Thymus (tissue), 11 donors: ENCODE results near the gene PSMC5. TPM values are rescaled to one million over a fixed set of nuclear protein-coding genes. Genes with fewer than 3 reads are reported as not detected.
A peak's percentile ranks its signal among the peaks of the same experiment; 100 is the strongest.

Source experiments
- DNase-seq, 9 donors: peaks; one replicate each; pipeline ENCODE4 v3.0.0-alpha.2; 2013; ENCODE audit warnings: low spot score in 9 of 9, low read depth in 6 of 9, missing footprints in 1 of 9
- H3K27ac ChIP-seq, 2 donors: one replicate each; pipeline ENCODE4 v1.5.1; 2013; ENCODE audit warnings: control low read depth in 1 of 2, low read depth in 1 of 2, low read length in 1 of 2, mild to moderate bottlenecking in 1 of 2, moderate library complexity in 1 of 2
- H3K27me3 ChIP-seq, 2 donors: one replicate each; pipeline ENCODE4 v1.5.1; 2013; ENCODE audit warnings: low read length in 1 of 2; ENCODE audit not compliant: control insufficient read depth in 2 of 2, insufficient read depth in 1 of 2
- H3K36me3 ChIP-seq, 2 donors: one replicate each; pipeline ENCODE4 v1.5.1; 2013; ENCODE audit warnings: low read length in 1 of 2, mild to moderate bottlenecking in 1 of 2, moderate library complexity in 1 of 2; ENCODE audit not compliant: control insufficient read depth in 2 of 2, insufficient read depth in 2 of 2
- H3K4me1 ChIP-seq, 2 donors: one replicate each; pipeline ENCODE4 v1.5.1; 2013; ENCODE audit warnings: low read length in 2 of 2; ENCODE audit not compliant: control insufficient read depth in 2 of 2, insufficient read depth in 2 of 2
- H3K4me3 ChIP-seq, 2 donors: one replicate each; pipeline ENCODE4 v1.5.1; 2013; ENCODE audit warnings: low read length in 2 of 2, control low read depth in 1 of 2, mild to moderate bottlenecking in 1 of 2
- H3K9me3 ChIP-seq, 2 donors: one replicate each; pipeline ENCODE4 v1.5.1; 2013; ENCODE audit warnings: low read length in 1 of 2, mild to moderate bottlenecking in 1 of 2; ENCODE audit not compliant: control insufficient read depth in 2 of 2, insufficient read depth in 1 of 2
- WGBS: extraction: QIAGEN DNeasy Blood & Tissue Kit; methylation state at CpG from one replicate; pipeline ENCODE4 v1.1.7; 2013; 5-methylcytosine and 5-hydroxymethylcytosine counted together
- polyA plus RNA-seq: library from polyadenylated mRNA; stranded (reverse); fragments of 200-250 nt; gene quantifications from one replicate; pipeline ENCODE4 v1.2.3, GENCODE V29; 2013
- total RNA-seq: library from RNA; stranded (reverse); fragments of 120-200 nt; gene quantifications from one replicate; pipeline ENCODE4 v1.2.4, GENCODE V29; 2013
- donor health status: healthy.

The PSMC5 gene
- total and polyA plus RNA-seq, 2 donors, result 31.7 to 179 TPM

GRCh38 chr17:63833026-63833740, 6.0 kb downstream of the PSMC5 start:
- Histone ChIP-seq H3K9me3 (no peaks in the 10 kb centered on the region), H3K4me1 (peaks cover 5 to 33% of the 10 kb centered on the region in 2 donors), H3K4me3 (no peak overlapping the region), H3K27ac (no peak overlapping the region), H3K36me3 (peaks cover 79 to 98% of the 10 kb centered on the region in 2 donors), H3K27me3 (no peaks in the 10 kb centered on the region)
- no peak for DNase-seq
- WGBS, result 91% methylated on average over 14 of the region's 14 CpGs

DNA sequence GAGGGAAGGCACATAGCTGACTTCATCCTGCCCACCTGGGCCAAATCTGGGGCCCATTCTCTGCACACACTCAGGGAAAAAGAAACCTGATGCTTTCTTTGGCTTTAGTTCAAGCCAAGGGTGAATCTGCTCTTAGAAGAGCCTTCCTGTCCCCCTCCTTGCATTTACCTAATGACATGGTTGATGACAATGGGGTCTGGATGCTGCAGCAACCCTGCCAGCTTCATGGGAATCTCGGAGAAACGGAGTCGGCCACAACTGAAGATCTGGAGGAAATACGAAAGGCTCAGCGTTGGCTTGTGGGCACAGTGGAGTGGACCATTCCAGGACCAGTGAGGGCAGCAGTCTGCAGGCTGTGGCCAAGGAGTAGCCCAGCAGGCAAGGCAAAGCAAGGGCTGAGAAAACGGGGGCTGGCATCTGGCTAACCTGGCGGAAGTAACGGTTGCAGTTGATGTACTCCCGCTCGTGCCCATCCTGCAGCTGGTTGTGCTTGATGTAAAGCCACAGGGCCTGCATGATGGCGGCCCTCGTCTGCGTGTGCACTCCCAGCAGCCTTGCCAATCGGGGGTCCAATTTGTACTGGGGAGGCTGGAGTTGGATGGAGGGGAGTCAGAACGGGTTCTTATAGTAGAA, 6.6 kb downstream of the PSMC5 start:
- Histone ChIP-seq H3K9me3 (no peaks in the 10 kb centered on the region), H3K27ac (no peak overlapping the region), H3K4me3 (no peak overlapping the region), H3K36me3 (peaks cover 79 to 95% of the 10 kb centered on the region in 2 donors), H3K4me1 (peaks cover 0 to 34% of the 10 kb centered on the region in 2 donors), H3K27me3 (no peaks in the 10 kb centered on the region)
- DNase-seq, result no peak
- 94% methylated on average over 15 of the region's 15 CpGs for WGBS

DNA sequence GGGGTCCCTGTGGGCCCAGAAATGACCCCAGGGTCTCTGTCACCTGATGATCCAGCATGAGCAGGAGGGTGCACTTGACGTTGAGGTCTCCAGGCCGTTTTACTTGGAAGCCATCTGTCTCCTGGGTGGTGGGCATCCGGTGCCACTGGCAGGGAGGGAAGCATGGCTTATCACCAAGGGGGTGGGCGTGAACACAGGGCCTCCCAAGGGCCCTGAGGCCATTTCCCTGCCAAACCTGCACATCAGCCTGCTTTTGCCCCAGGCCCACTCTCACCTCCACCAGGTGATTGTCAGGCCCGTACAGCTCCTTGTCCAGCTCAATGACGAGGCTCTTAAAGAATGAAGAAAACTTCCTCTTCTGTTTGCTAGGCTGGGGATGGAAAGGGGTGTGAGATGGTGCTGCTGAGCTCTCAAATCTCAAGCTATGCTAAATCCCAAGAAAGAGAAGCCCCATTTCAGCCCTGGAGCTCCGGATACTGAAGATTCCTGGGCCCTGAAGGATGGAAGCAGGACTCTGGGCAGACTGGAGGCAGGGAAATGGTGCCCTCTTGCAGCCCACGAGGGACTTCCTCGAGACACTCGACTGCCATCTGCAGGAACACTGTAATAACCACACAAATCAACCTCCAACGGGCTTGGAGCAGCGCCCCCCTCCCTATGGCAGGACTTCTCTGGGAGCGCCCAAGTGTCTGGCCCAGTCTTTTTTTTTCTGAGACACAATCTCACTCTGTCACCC, 7.4 kb downstream of the PSMC5 start:
- peak overlapping the region in 1 of 2 donors; percentile 24 for H3K27ac ChIP-seq
- H3K4me3 ChIP-seq, result no peak overlapping the region
- H3K27me3 ChIP-seq, result no peaks in the 10 kb centered on the region
- peaks cover 6 to 37% of the 10 kb centered on the region in 2 donors for H3K4me1 ChIP-seq
- peaks cover 74 to 88% of the 10 kb centered on the region in 2 donors for H3K36me3 ChIP-seq
- DNase-seq, result peak in 5 of 9 donors; percentile 49 to 85 (median 64)
- 47% methylated on average over 13 of the region's 13 CpGs for WGBS
- H3K9me3 ChIP-seq, result no peaks in the 10 kb centered on the region

- H3K27ac ChIP-seq, result no peak overlapping the region
- H3K27me3 ChIP-seq, result no peaks in the 10 kb centered on the region
- H3K4me1 ChIP-seq, result peaks cover 9 to 42% of the 10 kb centered on the region in 2 donors
- H3K36me3 ChIP-seq, result peaks cover 68 to 81% of the 10 kb centered on the region in 2 donors
- no peak overlapping the region for H3K4me3 ChIP-seq
- H3K9me3 ChIP-seq, result no peaks in the 10 kb centered on the region
- 90% methylated on average over 9 of the region's 9 CpGs for WGBS
- DNase-seq, result no peak
Observed at GRCh38 chr17:63835167-63835720, 8.0 kb downstream of the PSMC5 start.

- no peak for DNase-seq
- Histone ChIP-seq H3K4me3 (no peak overlapping the region), H3K27me3 (no peaks in the 10 kb centered on the region), H3K27ac (no peak overlapping the region), H3K9me3 (no peaks in the 10 kb centered on the region), H3K36me3 (peaks cover 52 to 66% of the 10 kb centered on the region in 2 donors), H3K4me1 (peaks cover 21 to 48% of the 10 kb centered on the region in 2 donors)
- WGBS, result over 99% methylated on average over 7 of the region's 7 CpGs
Observed at GRCh38 chr17:63836811-63837210, 9.6 kb downstream of the PSMC5 start.

- 97% methylated on average over 12 of the region's 12 CpGs for WGBS
- Histone ChIP-seq H3K9me3 (no peaks in the 10 kb centered on the region), H3K4me3 (no peak overlapping the region), H3K36me3 (peaks cover 46 to 59% of the 10 kb centered on the region in 2 donors), H3K27me3 (no peaks in the 10 kb centered on the region), H3K4me1 (peaks cover 21 to 48% of the 10 kb centered on the region in 2 donors), H3K27ac (no peak overlapping the region)
- no peak for DNase-seq
Observed at GRCh38 chr17:63837480-63837879, 10.2 kb downstream of the PSMC5 start.

DNA sequence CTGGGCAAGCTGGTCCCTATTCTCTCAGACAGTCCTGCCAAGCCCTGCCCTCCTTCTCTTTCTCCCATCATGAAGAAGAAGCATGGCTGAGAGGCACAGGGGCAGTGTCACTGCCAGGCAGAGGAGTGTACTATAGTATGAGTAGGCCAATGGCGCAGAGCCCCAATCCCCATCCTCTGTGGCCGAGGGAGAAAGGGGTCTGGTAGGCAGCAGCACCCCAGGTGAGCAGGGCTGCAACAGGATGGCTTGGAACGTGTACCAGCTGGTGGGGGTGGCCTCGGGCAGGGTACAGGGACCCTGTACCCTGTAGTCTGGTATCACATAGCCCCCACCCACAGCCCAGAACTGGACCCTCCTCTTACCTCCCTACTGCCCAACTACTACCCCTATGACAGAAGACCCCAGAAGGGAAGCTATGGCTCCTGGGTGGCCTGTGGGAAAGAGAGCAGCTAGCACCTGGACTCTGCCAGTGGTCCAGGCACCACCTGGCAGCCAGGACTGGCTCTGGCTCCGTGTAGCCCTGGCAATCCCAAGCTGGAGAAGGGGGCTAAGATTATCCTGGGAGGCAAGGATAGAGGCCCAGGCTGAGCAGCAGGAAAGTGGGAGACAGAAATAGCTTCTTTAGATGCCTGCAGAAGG, 10.8 kb downstream of the PSMC5 start:
- Histone ChIP-seq H3K4me1 (peaks cover 21 to 48% of the 10 kb centered on the region in 2 donors), H3K4me3 (no peak overlapping the region), H3K9me3 (no peaks in the 10 kb centered on the region), H3K27ac (no peak overlapping the region), H3K27me3 (no peaks in the 10 kb centered on the region), H3K36me3 (peaks cover 40 to 53% of the 10 kb centered on the region in 2 donors)
- DNase-seq, result no peak
- WGBS, result 98% methylated on average over 5 of the region's 5 CpGs

- H3K27ac ChIP-seq, result peak overlapping the region in 1 of 2 donors; percentile 59
- H3K4me3 ChIP-seq, result no peak overlapping the region
- no peak for DNase-seq
- H3K27me3 ChIP-seq, result no peaks in the 10 kb centered on the region
- 85% methylated on average over 7 of the region's 7 CpGs for WGBS
- H3K36me3 ChIP-seq, result peaks cover 33 to 47% of the 10 kb centered on the region in 2 donors
- peaks cover 21 to 54% of the 10 kb centered on the region in 2 donors for H3K4me1 ChIP-seq
- no peaks in the 10 kb centered on the region for H3K9me3 ChIP-seq
Observed at GRCh38 chr17:63838631-63839171, 11.5 kb downstream of the PSMC5 start.
